B cell (primary cell): ENCODE results near the gene GPC4. TPM values are rescaled to one million over a fixed set of nuclear protein-coding genes. Genes with fewer than 3 reads are reported as not detected.

Experiments
- ATAC-seq: fragments of 200-7000 bp; cut with Tn5 transposase; one replicate; pipeline ENCODE4 v1.10.0; 2021; ENCODE audit warnings: low read depth, mild to moderate bottlenecking, moderate number of reproducible peaks, moderate library complexity
- CTCF ChIA-PET: fragments of 350-600 bp; sonication (Branson Sonifier 250); formaldehyde crosslinking; loops from one replicate; lab custom pipeline; 2021; ENCODE audit warnings: antibody characterized with exemption, inconsistent platforms; lab: Charles Lee
- POLR2A ChIA-PET: fragments of 350-600 bp; sonication (Branson Sonifier 250); formaldehyde crosslinking; loops from one replicate; lab custom pipeline; 2021; ENCODE audit warnings: antibody characterized with exemption; lab: Charles Lee
- DNase-seq: peaks from one replicate; pipeline ENCODE4 v3.0.0; 2013
- H2AFZ ChIP-seq: 2 replicates; pipeline ENCODE4 v1.6.1; 2012; ENCODE audit warnings: mild to moderate bottlenecking, low read depth, low read length; ENCODE audit not compliant: insufficient read depth, poor library complexity, severe bottlenecking
- H3K27ac ChIP-seq, 2 donors: 1 replicate in 1 of 2; 2 replicates in 1 of 2; pipeline ENCODE4 v1.5.1; 2012 to 2013; ENCODE audit warnings: low read length in 2 of 2, mild to moderate bottlenecking in 2 of 2, moderate library complexity in 1 of 2
- H3K27me3 ChIP-seq, 4 experiments: fragments of 200-600 bp in 1 of 4; sonication (generic) in 1 of 4; replicated peaks in 1 of 4; 1 replicate in 2 of 4; 2 replicates in 2 of 4; pipeline versions ENCODE4 v1.6.1 to v1.7.0; 2013 to 2016; ENCODE audit warnings: low read length in 3 of 4, mild to moderate bottlenecking in 2 of 4, mixed read lengths in 1 of 4, moderate library complexity in 1 of 4; ENCODE audit not compliant: insufficient read depth in 4 of 4, control insufficient read depth in 3 of 4; ENCODE audit errors: control extremely low read depth in 1 of 4
- H3K36me3 ChIP-seq, 2 experiments: replicated peaks in 1 of 2; 1 replicate in 1 of 2; 2 replicates in 1 of 2; pipeline versions ENCODE4 v1.6.1 to v1.7.1; 2013; ENCODE audit warnings: low read length in 1 of 2; ENCODE audit not compliant: insufficient read depth in 2 of 2, control insufficient read depth in 1 of 2; ENCODE audit errors: control extremely low read depth in 1 of 2, extremely low read depth in 1 of 2
- H3K4me1 ChIP-seq, 2 donors: fragments of 200-600 bp in 1 of 2; sonication (generic) in 1 of 2; 1 replicate in 1 of 2; 2 replicates in 1 of 2; pipeline versions ENCODE4 v1.5.1 to v1.6.1; 2013 to 2017; ENCODE audit warnings: low read length in 2 of 2; ENCODE audit not compliant: control insufficient read depth in 2 of 2, insufficient read depth in 2 of 2
- H3K4me2 ChIP-seq: replicated peaks from 2 replicates; pipeline ENCODE3; 2012; ENCODE audit warnings: mild to moderate bottlenecking, low read depth, low read length; ENCODE audit not compliant: poor library complexity, severe bottlenecking
- H3K4me3 ChIP-seq, 5 experiments: fragments of 200-600 bp in 1 of 5; sonication (generic) in 1 of 5; 1 replicate in 3 of 5; 2 replicates in 2 of 5; pipeline versions ENCODE4 v1.5.1 to v1.7.0; 2011 to 2016; ENCODE audit warnings: low read length in 4 of 5, mild to moderate bottlenecking in 4 of 5, low read depth in 2 of 5, control low read depth in 1 of 5, moderate library complexity in 1 of 5; ENCODE audit not compliant: insufficient read depth in 1 of 5; ENCODE audit errors: control extremely low read depth in 1 of 5, extremely low read depth in 1 of 5
- H3K79me2 ChIP-seq: fragments of 200-600 bp; sonication (generic); one replicate; pipeline ENCODE4 v1.6.0; 2016; ENCODE audit warnings: low read length; ENCODE audit not compliant: control insufficient read depth, insufficient read depth
- H3K9ac ChIP-seq: fragments of 200-600 bp; sonication (generic); 2 replicates; pipeline ENCODE4 v1.6.1; 2017; ENCODE audit warnings: mild to moderate bottlenecking, low read length, moderate library complexity
- H3K9me3 ChIP-seq, 3 donors: one replicate each; pipeline versions ENCODE4 v1.6.1 to v1.7.1; 2013; ENCODE audit warnings: low read length in 2 of 3; ENCODE audit not compliant: control insufficient read depth in 2 of 3, insufficient read depth in 1 of 3; ENCODE audit errors: control extremely low read depth in 1 of 3
- H4K20me1 ChIP-seq: 2 replicates; pipeline ENCODE4 v1.6.0; 2012; ENCODE audit warnings: mild to moderate bottlenecking, low read length; ENCODE audit not compliant: insufficient read depth, control insufficient read depth, poor library complexity, severe bottlenecking
- H3K27ac Mint-ChIP-seq: one replicate; pipeline ENCODE4 v1.8.0; 2021; ENCODE audit warnings: mixed read lengths
- H3K27me3 Mint-ChIP-seq: one replicate; pipeline ENCODE4 v1.8.0; 2021; ENCODE audit warnings: mixed read lengths
- H3K4me1 Mint-ChIP-seq: one replicate; pipeline ENCODE4 v1.8.0; 2021; ENCODE audit warnings: mixed read lengths
- H3K4me3 Mint-ChIP-seq: one replicate; pipeline ENCODE4 v1.8.0; 2021; ENCODE audit warnings: mixed read lengths
- H3K9me3 Mint-ChIP-seq: one replicate; pipeline ENCODE4 v1.8.0; 2022; ENCODE audit warnings: mixed read lengths; ENCODE audit not compliant: insufficient read depth
- EZH2 ChIP-seq: IDR thresholded peaks from 2 replicates; pipeline ENCODE4 v1.6.1; 2012; ENCODE audit warnings: borderline replicate concordance, low read depth, mild to moderate bottlenecking, moderate library complexity, low read length; ENCODE audit not compliant: insufficient read depth, poor library complexity, severe bottlenecking
- WGBS: methylation state at CpG from one replicate; pipeline ENCODE4 v1.1.5; 2013; ENCODE audit warnings: missing lambda C conversion rate; ENCODE audit not compliant: insufficient coverage; 5-methylcytosine and 5-hydroxymethylcytosine counted together
- intact Hi-C: fragments of 100-400 bp; cut with micrococcal nuclease; formaldehyde crosslinking; loops from one replicate; pipeline ENCODE4 v1.10.0; 2022
- polyA plus RNA-seq: library from polyadenylated mRNA; depleted of rRNA; stranded (reverse); fragments of >200 nt; gene quantifications from 2 replicates; pipeline ENCODE4 v1.2.3, GENCODE V29; 2012
- total RNA-seq, 2 donors: library from RNA; stranded (reverse); fragments of 120-200 nt in 1 of 2; gene quantifications; 1 replicate in 1 of 2; 2 replicates in 1 of 2; pipeline versions ENCODE4 v1.2.3 to v1.2.4, GENCODE V29; 2013 to 2022
- TF ChIP-seq, protein P1 (sequence below): fragments of 200-600 bp; IDR thresholded peaks from one replicate; pipeline ENCODE4 v1.8.0; 2022; ENCODE audit warnings: antibody characterized with exemption, mild to moderate bottlenecking

GPC4 gene
- total and polyA plus RNA-seq, 2 donors (not counting 1 experiment from before 2014, with no cell fraction given): 0.30 to 0.47 TPM

DNA sequence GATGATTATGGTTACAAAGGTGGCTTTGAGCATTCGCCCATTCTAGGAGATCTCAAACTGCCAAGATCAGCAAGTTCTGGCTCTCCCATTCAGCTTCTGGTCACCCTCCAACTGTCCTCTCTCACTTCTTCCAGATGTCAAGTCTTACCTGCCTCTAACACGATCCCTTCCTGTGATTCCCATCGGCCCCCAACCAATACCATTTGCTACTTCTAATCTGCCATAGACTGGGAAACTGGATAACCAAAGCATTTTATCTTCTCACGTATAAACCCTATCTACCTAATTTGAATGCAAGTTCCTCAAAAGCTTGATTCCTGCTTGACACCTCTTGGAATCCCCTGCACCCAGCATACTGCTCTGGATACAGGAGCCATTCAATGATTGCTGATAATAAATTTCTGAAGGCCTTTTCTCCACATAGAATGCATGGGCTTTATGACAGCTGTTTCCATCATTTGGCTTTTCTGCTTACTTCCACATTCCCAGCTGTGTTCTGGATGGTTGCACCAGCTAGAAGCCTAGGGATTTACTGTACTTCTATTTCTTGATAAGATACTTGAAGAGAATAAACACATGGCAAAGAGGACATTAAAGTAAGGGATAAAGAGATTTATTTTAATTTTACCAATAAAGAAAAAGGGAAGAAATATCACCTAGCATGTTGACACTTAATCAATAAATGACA, 9.6 kb downstream of the GPC4 start:
- no peaks in the 10 kb centered on the region for H3K4me1 Mint-ChIP-seq
- POLR2A ChIA-PET: no interaction called here

DNA sequence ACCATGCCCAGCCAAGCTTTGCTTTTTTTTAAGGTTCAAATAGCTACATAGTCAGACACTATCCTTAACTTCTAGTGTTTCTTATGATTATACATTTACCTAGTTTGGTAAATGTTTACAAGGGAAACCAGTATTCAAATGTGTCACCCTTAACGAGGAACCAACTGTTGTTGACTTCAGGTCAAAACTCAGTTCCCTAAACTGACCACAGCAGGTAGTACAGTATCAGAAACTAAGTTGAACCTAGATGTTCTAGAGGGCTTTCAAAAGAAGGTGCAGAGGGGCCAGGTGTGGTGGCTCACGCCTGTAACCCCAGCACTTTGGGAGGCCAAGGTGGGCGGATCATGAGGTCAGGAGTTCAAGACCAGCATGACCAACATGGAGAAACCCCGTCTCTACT, 11.3 kb downstream of the GPC4 start:
- Mint-ChIP-seq H3K27ac (no peak overlapping the region), H3K27me3 (no peaks in the 10 kb centered on the region), H3K9me3 (no peaks in the 10 kb centered on the region), H3K4me1 (no peaks in the 10 kb centered on the region), H3K4me3 (no peak overlapping the region)
- intact Hi-C loops: no loop called here
- H3K9me3 ChIP-seq: no peaks in the 10 kb centered on the region
- no peak overlapping the region for H3K4me3 ChIP-seq
- WGBS: no CpG with 5 or more reads among the region's 4 CpGs
- no peaks in the 10 kb centered on the region for H3K4me1 ChIP-seq
- TF ChIP-seq, protein P1, sequence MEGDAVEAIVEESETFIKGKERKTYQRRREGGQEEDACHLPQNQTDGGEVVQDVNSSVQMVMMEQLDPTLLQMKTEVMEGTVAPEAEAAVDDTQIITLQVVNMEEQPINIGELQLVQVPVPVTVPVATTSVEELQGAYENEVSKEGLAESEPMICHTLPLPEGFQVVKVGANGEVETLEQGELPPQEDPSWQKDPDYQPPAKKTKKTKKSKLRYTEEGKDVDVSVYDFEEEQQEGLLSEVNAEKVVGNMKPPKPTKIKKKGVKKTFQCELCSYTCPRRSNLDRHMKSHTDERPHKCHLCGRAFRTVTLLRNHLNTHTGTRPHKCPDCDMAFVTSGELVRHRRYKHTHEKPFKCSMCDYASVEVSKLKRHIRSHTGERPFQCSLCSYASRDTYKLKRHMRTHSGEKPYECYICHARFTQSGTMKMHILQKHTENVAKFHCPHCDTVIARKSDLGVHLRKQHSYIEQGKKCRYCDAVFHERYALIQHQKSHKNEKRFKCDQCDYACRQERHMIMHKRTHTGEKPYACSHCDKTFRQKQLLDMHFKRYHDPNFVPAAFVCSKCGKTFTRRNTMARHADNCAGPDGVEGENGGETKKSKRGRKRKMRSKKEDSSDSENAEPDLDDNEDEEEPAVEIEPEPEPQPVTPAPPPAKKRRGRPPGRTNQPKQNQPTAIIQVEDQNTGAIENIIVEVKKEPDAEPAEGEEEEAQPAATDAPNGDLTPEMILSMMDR: no peak
- no peak for TF ChIP-seq EZH2
- ATAC-seq (no peak), DNase-seq (no peak)
- no peaks in the 10 kb centered on the region for H3K27me3 ChIP-seq
- no peaks in the 10 kb centered on the region for H3K36me3 ChIP-seq
- no peaks in the 10 kb centered on the region for H3K79me2 ChIP-seq
- POLR2A ChIA-PET: no interaction called here
- H4K20me1 ChIP-seq: no peaks in the 10 kb centered on the region
- H3K9ac ChIP-seq: no peak overlapping the region
- CTCF ChIA-PET: no interaction called here
- no peak overlapping the region for H3K4me2 ChIP-seq
- H3K27ac ChIP-seq: no peak overlapping the region
- H2AFZ ChIP-seq: no peak overlapping the region

More for the DNA sequence above, 9.6 kb downstream of the GPC4 start:
- DNase-seq: no peak
- ATAC-seq: no peak
- H3K4me3 Mint-ChIP-seq: no peak overlapping the region
- Histone ChIP-seq H3K4me2 (no peak overlapping the region), H3K9ac (no peak overlapping the region), H3K36me3 (no peaks in the 10 kb centered on the region), H3K79me2 (no peaks in the 10 kb centered on the region), H3K4me3 (no peak overlapping the region), H4K20me1 (no peaks in the 10 kb centered on the region), H2AFZ (no peak overlapping the region), H3K4me1 (no peaks in the 10 kb centered on the region), H3K9me3 (no peaks in the 10 kb centered on the region), H3K27me3 (no peaks in the 10 kb centered on the region), H3K27ac (no peak overlapping the region)
- no peak for TF ChIP-seq EZH2
- TF ChIP-seq, protein P1: no peak
- no peak overlapping the region for H3K27ac Mint-ChIP-seq
- CTCF ChIA-PET: no interaction called here
- 86% methylated on average over 2 of the region's 4 CpGs for WGBS
- H3K9me3 Mint-ChIP-seq: no peaks in the 10 kb centered on the region
- intact Hi-C loops: no loop called here
- H3K27me3 Mint-ChIP-seq: no peaks in the 10 kb centered on the region
